HUDEP-2 (cell line): Measurements from ENCODE around the gene PRG3.

Experiments
- DNase-seq, 76 experiments: peaks; one replicate each; lab custom pipeline; 2025; ENCODE audit not compliant: unreplicated experiment in 76 of 76; lab: John Stamatoyannopoulos, UW

Gene PRG3

GRCh38 chr11:57392066-57392762 is 11.3 kb upstream of the PRG3 start:
- peak in 51 of 76 experiments; percentile 13 to 77 (median 40) for DNase-seq

- DNase-seq = no peak
Observed at GRCh38 chr11:57391539-57391938, 10.6 kb upstream of the PRG3 start.

GRCh38 chr11:57391111-57391510 is 10.2 kb upstream of the PRG3 start:
- no peak for DNase-seq

- peak in 1 of 76 experiments; percentile 24 for DNase-seq
Observed at GRCh38 chr11:57390535-57390934, 9.6 kb upstream of the PRG3 start, which contains the start of gene PRG2. Gene PRG2, minus strand, starts transcription at chr11:57390650. Its CDS starts 706 bp downstream, at chr11:57389944.

- peak in 49 of 76 experiments; percentile 11 to 70 (median 36) for DNase-seq
Observed at GRCh38 chr11:57387289-57388030, 6.5 kb upstream of the PRG3 start.

- DNase-seq = no peak
Observed at GRCh38 chr11:57386178-57386940, 5.4 kb upstream of the PRG3 start.

- DNase-seq = peak in 10 of 76 experiments; percentile 11 to 30 (median 18)
Observed at GRCh38 chr11:57379732-57380131, 1.2 kb downstream of the PRG3 start.

GRCh38 chr11:57378186-57378585 is 2.8 kb downstream of the PRG3 start:
- DNase-seq = no peak

GRCh38 chr11:57377107-57377506 is 3.8 kb downstream of the PRG3 start:
- DNase-seq = no peak

GRCh38 chr11:57376095-57377090 is 4.6 kb downstream of the PRG3 start:
- no peak for DNase-seq

GRCh38 chr11:57375490-57375889 is 5.5 kb downstream of the PRG3 start:
- no peak for DNase-seq

- DNase-seq = no peak
Observed at GRCh38 chr11:57374966-57375365, 6.0 kb downstream of the PRG3 start.

GRCh38 chr11:57373146-57373545 is 7.8 kb downstream of the PRG3 start:
- DNase-seq = no peak

- no peak for DNase-seq
Observed at GRCh38 chr11:57370941-57371340, 10.0 kb downstream of the PRG3 start.

- DNase-seq = no peak
Observed at GRCh38 chr11:57370251-57370650, 10.7 kb downstream of the PRG3 start.

GRCh38 chr11:57368845-57369232 is 12.1 kb downstream of the PRG3 start:
- no peak for DNase-seq

- DNase-seq = no peak
Observed at GRCh38 chr11:57368106-57368844, 12.7 kb downstream of the PRG3 start.

- no peak for DNase-seq
Observed at GRCh38 chr11:57364851-57365660, 15.9 kb downstream of the PRG3 start.
